Stimulated activated CD4-positive, alpha-beta T cell treated with anti-CD3 and anti-CD28 coated beads, TNF-alpha, amount 100 ng/mL, for 24 hours (primary cell): ENCODE measurements around the gene NUP62.
"Not testable (repeated sequence)": the region's sequence is repeated elsewhere in the genome, so short reads cannot be mapped to it uniquely, and the experiment has no call there.

Experiments
- DNase-seq, 3 experiments: peaks; one replicate each; pipeline ENCODE4 v3.0.0-alpha.2; 2020; ENCODE audit warnings: low read depth in 3 of 3

The NUP62 gene

GRCh38 chr19:49929121-49929610 is at the start of gene NUP62, which contains the start of gene ATF5:
NUP62 (minus strand) TSS chr19:49929504; CDS start chr19:49909807, 19,697 bp downstream.
ATF5 (plus strand) TSS chr19:49929205; CDS start chr19:49930851, 1,646 bp downstream.
- peak; percentile 83 to 92 (median 89) for DNase-seq

- DNase-seq, result no peak
Measured at GRCh38 chr19:49978324-49978723, 49.0 kb upstream of the NUP62 start.

GRCh38 chr19:49977881-49978280 is 48.6 kb upstream of the NUP62 start:
- DNase-seq, result no peak

GRCh38 chr19:49977076-49977475 is 47.8 kb upstream of the NUP62 start:
- no peak for DNase-seq

GRCh38 chr19:49976496-49976895 is 47.2 kb upstream of the NUP62 start:
- no peak for DNase-seq

GRCh38 chr19:49975051-49975450 is 45.7 kb upstream of the NUP62 start:
- no peak for DNase-seq

GRCh38 chr19:49973987-49974386 is 44.7 kb upstream of the NUP62 start:
- no peak for DNase-seq

GRCh38 chr19:49972841-49973240 is 43.5 kb upstream of the NUP62 start:
- no peak for DNase-seq

GRCh38 chr19:49971991-49972411 is 42.7 kb upstream of the NUP62 start:
- DNase-seq, result no peak

- DNase-seq, result not testable (repeated sequence)
Measured at GRCh38 chr19:49969355-49969754, 40.1 kb upstream of the NUP62 start.

- DNase-seq, result no peak
Measured at GRCh38 chr19:49968279-49968922, 39.1 kb upstream of the NUP62 start.

- DNase-seq, result not testable (repeated sequence)
Measured at GRCh38 chr19:49960980-49961379, 31.7 kb upstream of the NUP62 start, which contains the start of gene SIGLEC11. SIGLEC11 (minus strand) TSS chr19:49961172; CDS start chr19:49961081, 91 bp downstream.

- DNase-seq, result not testable (repeated sequence)
Measured at GRCh38 chr19:49959892-49960291, 30.6 kb upstream of the NUP62 start.

- not testable (repeated sequence) for DNase-seq
Measured at GRCh38 chr19:49958596-49958995, 29.3 kb upstream of the NUP62 start.

GRCh38 chr19:49958144-49958543 is 28.8 kb upstream of the NUP62 start:
- DNase-seq, result not testable (repeated sequence)

GRCh38 chr19:49957262-49957915 is 28.1 kb upstream of the NUP62 start:
- DNase-seq, result no peak

- DNase-seq, result no peak
Measured at GRCh38 chr19:49956115-49956495, 26.8 kb upstream of the NUP62 start.

- DNase-seq, result no peak
Measured at GRCh38 chr19:49954933-49955332, 25.6 kb upstream of the NUP62 start.

- DNase-seq, result no peak
Measured at GRCh38 chr19:49954092-49954829, 25.0 kb upstream of the NUP62 start.

- no peak for DNase-seq
Measured at GRCh38 chr19:49953416-49953815, 24.1 kb upstream of the NUP62 start.

- DNase-seq, result no peak
Measured at GRCh38 chr19:49952906-49953305, 23.6 kb upstream of the NUP62 start.

GRCh38 chr19:49952479-49952836 is 23.2 kb upstream of the NUP62 start:
- no peak for DNase-seq
